Prostate gland (tissue), 2 donors: Measurements from ENCODE around the gene GPR146. TPM values are rescaled to one million over a fixed set of nuclear protein-coding genes. Genes with fewer than 3 reads are reported as not detected.
A peak's percentile ranks its signal among the peaks of the same experiment; 100 is the strongest.

Experiments used
- DNase-seq: peaks from one replicate; pipeline ENCODE4 v3.0.0-alpha.2; 2019; ENCODE audit warnings: low spot score
- H3K27ac ChIP-seq, 2 donors: fragments of 200-600 bp; sonication (generic); 2 replicates each; pipeline ENCODE4 v1.5.1; 2017 to 2019
- H3K27me3 ChIP-seq: fragments of 200-600 bp; sonication (generic); replicated peaks from 2 replicates; pipeline ENCODE4 v1.5.1; 2019; ENCODE audit not compliant: insufficient read depth
- H3K36me3 ChIP-seq, 2 donors: fragments of 200-600 bp; sonication (generic); 1 replicate in 1 of 2; 2 replicates in 1 of 2; pipeline versions ENCODE4 v1.5.1 to v1.8.1; 2017 to 2019
- H3K4me1 ChIP-seq: fragments of 200-600 bp; sonication (generic); replicated peaks from 2 replicates; pipeline ENCODE4 v1.5.1; 2019
- H3K4me3 ChIP-seq, 2 donors: fragments of 200-600 bp; sonication (generic); 2 replicates each; pipeline ENCODE4 v1.5.1; 2017 to 2019
- H3K9me3 ChIP-seq: fragments of 200-600 bp; sonication (generic); 2 replicates; pipeline ENCODE4 v1.5.1; 2017
- POLR2A ChIP-seq: fragments of 450-650 bp; IDR thresholded peaks from one replicate; pipeline ENCODE4 v1.6.1; 2016; ENCODE audit warnings: antibody characterized with exemption, mild to moderate bottlenecking
- POLR2AphosphoS5 ChIP-seq: sonication (generic); formaldehyde crosslinking; IDR thresholded peaks from one replicate; pipeline ENCODE4 v1.6.1; 2017; ENCODE audit warnings: antibody characterized with exemption
- WGBS: methylation state at CpG from one replicate; pipeline ENCODE4 v1.1.5; 2018; 5-methylcytosine and 5-hydroxymethylcytosine counted together
- intact Hi-C: fragments of 100-400 bp; cut with DNase I; formaldehyde crosslinking; loops from one replicate; pipeline ENCODE4 v1.14.2; 2022
- total RNA-seq, 2 donors: library from RNA; depleted of rRNA; stranded (reverse); fragments of >200 nt; gene quantifications; one replicate each; pipeline ENCODE4 v1.1.0, GENCODE V29; 2016
- TF ChIP-seq, protein P1 (sequence below), 4 experiments: fragments of 200-600 bp in 2 of 4; fragments of 450-650 bp in 2 of 4; sonication (generic) in 2 of 4; IDR thresholded peaks; 1 replicate in 3 of 4; 2 replicates in 1 of 4; pipeline ENCODE4 v1.5.1; 2016 to 2019; ENCODE audit warnings: antibody characterized with exemption in 4 of 4, mild to moderate bottlenecking in 2 of 4, moderate library complexity in 2 of 4

The GPR146 gene
- total RNA-seq, 2 donors from 2014 or later, result 6.1 to 25.9 TPM

DNA sequence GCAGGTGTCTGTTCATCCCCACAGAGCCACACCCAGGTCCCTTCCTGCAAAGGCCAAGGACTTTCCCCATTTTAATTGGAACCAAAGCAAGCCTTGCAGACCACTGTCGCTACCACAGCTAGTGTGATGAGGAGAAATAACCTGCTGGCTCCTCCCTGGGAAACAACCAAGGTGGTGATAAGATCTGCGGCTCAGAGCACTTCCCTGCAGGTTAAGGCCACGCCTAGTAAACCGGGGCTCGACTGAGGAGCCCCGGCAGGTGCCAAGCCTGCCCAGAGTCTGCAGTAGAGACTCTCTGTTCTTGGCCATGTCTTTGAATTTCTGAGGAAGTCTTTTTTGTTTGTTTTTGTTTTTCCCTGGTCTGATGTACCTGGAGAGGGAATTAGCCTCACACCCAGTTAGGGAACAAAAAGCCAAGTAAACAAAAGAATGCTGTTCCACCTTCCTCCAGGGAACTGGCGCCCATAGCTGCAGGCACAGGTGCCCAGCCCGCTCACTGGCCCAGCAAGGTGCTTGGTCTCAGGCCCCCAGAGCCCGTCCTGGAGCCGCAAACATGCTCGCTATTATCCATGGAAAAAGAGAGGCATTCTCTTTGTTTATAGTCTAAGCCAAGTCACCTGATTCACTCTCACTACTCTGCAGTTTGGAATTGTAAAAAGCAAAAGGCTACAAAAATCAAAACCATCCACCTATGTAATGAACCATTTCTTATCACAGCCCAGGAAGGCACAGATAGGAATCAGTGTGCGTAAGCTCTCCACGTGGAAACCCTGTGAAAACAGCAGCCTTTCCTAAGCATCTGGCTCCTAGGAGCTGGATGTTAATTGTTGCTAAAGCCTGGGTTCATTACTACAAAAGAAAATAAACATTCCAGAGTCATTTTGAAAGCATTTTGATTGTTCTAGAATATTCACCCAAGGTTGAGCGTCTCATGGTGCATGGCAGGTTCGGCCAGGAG is 2.7 kb downstream of the GPR146 start:
- Histone ChIP-seq H3K4me1 (peaks cover 29% of the 10 kb centered on the region), H3K4me3 (no peak overlapping the region), H3K27ac (peak overlapping the region; percentile 25 to 38), H3K9me3 (no peaks in the 10 kb centered on the region), H3K36me3 (no peaks in the 10 kb centered on the region), H3K27me3 (no peaks in the 10 kb centered on the region)
- TF ChIP-seq POLR2AphosphoS5 (peak; percentile 50), POLR2A (no peak)
- peak; percentile 81 for DNase-seq
- intact Hi-C loops, result no loop called here
- WGBS, result 54% methylated on average over 15 of the region's 15 CpGs

DNA sequence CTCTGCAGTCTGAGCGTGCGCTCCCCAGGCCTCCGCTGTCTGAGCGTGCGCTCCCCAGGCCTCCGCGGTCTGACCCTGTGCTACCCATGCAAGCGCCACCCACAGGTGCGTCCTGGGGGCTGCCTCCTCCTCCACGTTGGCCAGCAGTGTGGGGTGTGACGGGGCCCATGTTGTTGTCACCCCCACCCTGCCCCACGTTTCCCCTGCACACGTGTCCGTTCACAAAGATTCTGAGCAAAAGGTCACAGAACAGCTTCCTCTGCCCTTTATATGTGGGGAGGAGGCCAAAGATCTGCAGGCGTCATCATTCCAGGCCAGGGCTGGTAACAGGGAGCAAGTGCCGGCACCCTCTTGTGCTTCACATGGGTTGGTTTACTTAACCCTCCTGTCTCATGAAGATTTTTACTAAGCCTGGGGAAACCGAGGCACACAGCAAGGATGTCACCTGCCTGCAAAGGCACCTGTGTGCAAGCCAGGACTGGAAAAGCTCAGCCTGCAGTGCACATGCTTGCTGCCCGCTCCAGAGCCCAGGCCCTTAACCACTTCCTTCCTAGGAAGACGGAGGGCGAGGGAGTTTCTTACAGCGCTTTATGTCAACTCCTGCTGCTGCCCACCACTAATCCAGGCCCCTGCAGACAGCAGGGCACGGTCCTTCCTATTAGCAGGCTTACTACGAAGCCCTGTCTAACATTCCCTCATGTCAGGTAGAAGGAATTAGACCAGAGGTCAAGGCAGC is 4.8 kb downstream of the GPR146 start:
- intact Hi-C loops, result no loop called here
- no peak overlapping the region for H3K27ac ChIP-seq
- no peaks in the 10 kb centered on the region for H3K27me3 ChIP-seq
- 84% methylated on average over 23 of the region's 23 CpGs for WGBS
- TF ChIP-seq, protein P1, sequence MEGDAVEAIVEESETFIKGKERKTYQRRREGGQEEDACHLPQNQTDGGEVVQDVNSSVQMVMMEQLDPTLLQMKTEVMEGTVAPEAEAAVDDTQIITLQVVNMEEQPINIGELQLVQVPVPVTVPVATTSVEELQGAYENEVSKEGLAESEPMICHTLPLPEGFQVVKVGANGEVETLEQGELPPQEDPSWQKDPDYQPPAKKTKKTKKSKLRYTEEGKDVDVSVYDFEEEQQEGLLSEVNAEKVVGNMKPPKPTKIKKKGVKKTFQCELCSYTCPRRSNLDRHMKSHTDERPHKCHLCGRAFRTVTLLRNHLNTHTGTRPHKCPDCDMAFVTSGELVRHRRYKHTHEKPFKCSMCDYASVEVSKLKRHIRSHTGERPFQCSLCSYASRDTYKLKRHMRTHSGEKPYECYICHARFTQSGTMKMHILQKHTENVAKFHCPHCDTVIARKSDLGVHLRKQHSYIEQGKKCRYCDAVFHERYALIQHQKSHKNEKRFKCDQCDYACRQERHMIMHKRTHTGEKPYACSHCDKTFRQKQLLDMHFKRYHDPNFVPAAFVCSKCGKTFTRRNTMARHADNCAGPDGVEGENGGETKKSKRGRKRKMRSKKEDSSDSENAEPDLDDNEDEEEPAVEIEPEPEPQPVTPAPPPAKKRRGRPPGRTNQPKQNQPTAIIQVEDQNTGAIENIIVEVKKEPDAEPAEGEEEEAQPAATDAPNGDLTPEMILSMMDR (IDR thresholded peaks at IDR 0.05), result no peak
- H3K9me3 ChIP-seq, result no peaks in the 10 kb centered on the region
- DNase-seq, result no peak
- H3K4me1 ChIP-seq, result peaks cover 15% of the 10 kb centered on the region
- no peaks in the 10 kb centered on the region for H3K36me3 ChIP-seq
- H3K4me3 ChIP-seq, result no peak overlapping the region

DNA sequence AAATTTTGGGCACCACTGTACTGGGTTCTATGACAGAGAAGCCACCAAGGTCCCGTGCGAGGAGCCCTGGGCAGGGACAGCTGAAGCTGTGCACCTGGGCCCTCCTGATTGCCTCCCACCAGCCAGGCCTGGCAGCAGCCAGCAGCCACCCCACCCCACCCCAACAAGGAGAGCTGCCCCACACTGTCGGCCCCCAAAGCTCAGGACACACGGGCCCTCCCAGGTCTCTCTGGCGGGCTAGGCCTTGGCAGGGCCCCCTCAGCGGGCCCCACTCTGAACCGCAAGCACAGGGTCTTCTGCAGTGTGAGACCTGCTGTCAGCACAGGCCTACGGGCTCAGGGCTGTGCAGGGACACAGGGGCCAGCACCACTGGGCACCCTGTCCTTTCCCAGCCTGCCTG is 5.5 kb downstream of the GPR146 start:
- no peak overlapping the region for H3K27ac ChIP-seq
- no peaks in the 10 kb centered on the region for H3K36me3 ChIP-seq
- H3K27me3 ChIP-seq, result no peaks in the 10 kb centered on the region
- WGBS, result 95% methylated on average over 8 of the region's 8 CpGs
- no peak for TF ChIP-seq POLR2A
- TF ChIP-seq, protein P1 (IDR thresholded peaks at IDR 0.05), result no peak
- no peak for TF ChIP-seq POLR2AphosphoS5
- H3K9me3 ChIP-seq, result no peaks in the 10 kb centered on the region
- DNase-seq, result no peak
- intact Hi-C loops, result no loop called here
- no peak overlapping the region for H3K4me3 ChIP-seq
- H3K4me1 ChIP-seq, result peaks cover 15% of the 10 kb centered on the region

DNA sequence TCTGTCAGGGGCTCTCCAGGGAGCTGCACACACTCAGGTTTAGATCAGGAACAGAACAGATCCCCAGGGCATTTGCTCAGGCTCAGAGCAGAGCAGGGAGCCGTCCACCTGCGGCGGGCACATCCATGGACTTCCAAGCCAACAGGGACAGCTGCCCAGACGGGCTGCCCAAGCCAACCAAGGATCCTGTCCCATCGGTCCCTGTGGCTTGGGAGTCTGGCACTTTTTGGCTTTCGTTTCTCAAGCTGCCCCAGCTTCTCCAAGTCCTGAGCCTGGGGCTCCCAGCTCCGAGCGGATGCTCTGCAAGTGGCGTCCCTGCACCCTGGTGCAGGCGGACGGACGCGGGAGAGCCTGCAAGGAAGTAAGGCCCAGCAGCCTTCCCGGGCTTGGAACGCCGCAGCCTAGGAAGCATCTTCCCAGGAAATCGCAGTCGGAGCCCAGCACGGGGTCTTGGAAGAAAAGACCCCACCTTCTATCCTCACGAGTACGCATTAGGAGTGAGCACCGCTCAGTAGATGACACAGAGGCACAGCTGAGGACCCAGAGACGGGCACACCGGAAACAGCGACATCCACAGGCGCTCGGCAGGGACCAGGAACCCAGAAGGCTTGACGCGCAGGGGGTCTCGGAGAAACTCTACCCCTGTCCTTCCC is 6.0 kb downstream of the GPR146 start:
- no peaks in the 10 kb centered on the region for H3K27me3 ChIP-seq
- peaks cover 20% of the 10 kb centered on the region for H3K4me1 ChIP-seq
- no peak for DNase-seq
- no peaks in the 10 kb centered on the region for H3K9me3 ChIP-seq
- TF ChIP-seq, protein P1 (IDR thresholded peaks at IDR 0.05), result no peak
- TF ChIP-seq POLR2AphosphoS5 (no peak), POLR2A (no peak)
- intact Hi-C loops, result no loop called here
- no peak overlapping the region for H3K4me3 ChIP-seq
- H3K27ac ChIP-seq, result no peak overlapping the region
- H3K36me3 ChIP-seq, result no peaks in the 10 kb centered on the region
- WGBS, result 94% methylated on average over 23 of the region's 30 CpGs
